Stomach (tissue), 4 donors: Measurements from ENCODE around the gene CYP4F12.

Source experiments
- CTCF ChIP-seq, 7 experiments: fragments of 450-650 bp in 4 of 7; fragments of 200-600 bp in 3 of 7; sonication (generic) in 3 of 7; IDR thresholded peaks; one replicate each; pipeline ENCODE4 v1.5.1; 2016 to 2019; ENCODE audit warnings: antibody characterized with exemption in 7 of 7, control low read depth in 2 of 7, mild to moderate bottlenecking in 1 of 7
- EP300 ChIP-seq: sonication (generic); formaldehyde crosslinking; IDR thresholded peaks from one replicate; pipeline ENCODE4 v1.6.1; 2017; ENCODE audit warnings: antibody characterized with exemption
- POLR2A ChIP-seq, 4 donors: fragments of 450-650 bp; IDR thresholded peaks; one replicate each; pipeline ENCODE4 v1.6.1; 2016; ENCODE audit warnings: antibody characterized with exemption in 4 of 4, control low read depth in 2 of 4, mild to moderate bottlenecking in 1 of 4, moderate library complexity in 1 of 4
- POLR2AphosphoS5 ChIP-seq, 3 donors: sonication (generic); formaldehyde crosslinking; IDR thresholded peaks; one replicate each; pipeline ENCODE4 v1.6.1; 2016; ENCODE audit warnings: antibody characterized with exemption in 3 of 3

- TF ChIP-seq CTCF (IDR thresholded peaks at IDR 0.05) (no peak), POLR2A (IDR thresholded peaks at IDR 0.05) (no peak), POLR2AphosphoS5 (IDR thresholded peaks at IDR 0.05) (peak in 1 of 3 donors; percentile 6), EP300 (no peak)
Measured at GRCh38 chr19:15635016-15635805, 37.7 kb upstream of the CYP4F12 start.
